Fibroblast of skin of right biceps (primary cell): ENCODE measurements around the gene GTF2F2.
"Not testable (repeated sequence)": the region's sequence is repeated elsewhere in the genome, so short reads cannot be mapped to it uniquely, and the experiment has no call there.

Experiments used
- DNase-seq: peaks from one replicate; pipeline ENCODE4 v3.0.0-alpha.2; 2013

Gene GTF2F2

GRCh38 chr13:45257638-45258333, 137.5 kb downstream of the GTF2F2 start:
- DNase-seq = peak; percentile 76

GRCh38 chr13:45258334-45258675, 138.0 kb downstream of the GTF2F2 start:
- no peak for DNase-seq

GRCh38 chr13:45267215-45267614, 146.9 kb downstream of the GTF2F2 start:
- DNase-seq = no peak

- peak; percentile 68 for DNase-seq
Measured at GRCh38 chr13:45269204-45269603, 148.9 kb downstream of the GTF2F2 start.

GRCh38 chr13:45276913-45277312, 156.6 kb downstream of the GTF2F2 start:
- no peak for DNase-seq

- no peak for DNase-seq
Measured at GRCh38 chr13:45278096-45278645, 157.9 kb downstream of the GTF2F2 start.

GRCh38 chr13:45280011-45280410, 159.7 kb downstream of the GTF2F2 start:
- DNase-seq = no peak

GRCh38 chr13:45280751-45281634, 160.7 kb downstream of the GTF2F2 start:
- peak; percentile 74 for DNase-seq

- DNase-seq = no peak
Measured at GRCh38 chr13:45282994-45283393, 162.7 kb downstream of the GTF2F2 start.

- no peak for DNase-seq
Measured at GRCh38 chr13:45289936-45290563, 169.7 kb downstream of the GTF2F2 start.

- peak; percentile 32 for DNase-seq
Measured at GRCh38 chr13:45292176-45292575, 171.9 kb downstream of the GTF2F2 start.

- no peak for DNase-seq
Measured at GRCh38 chr13:45295536-45295935, 175.2 kb downstream of the GTF2F2 start.

GRCh38 chr13:45296259-45296658, 175.9 kb downstream of the GTF2F2 start:
- DNase-seq = no peak

- DNase-seq = no peak
Measured at GRCh38 chr13:45297456-45298205, 177.3 kb downstream of the GTF2F2 start.

GRCh38 chr13:45298206-45298505, 177.8 kb downstream of the GTF2F2 start:
- DNase-seq = no peak

- DNase-seq = not testable (repeated sequence)
Measured at GRCh38 chr13:45298550-45298949, 178.2 kb downstream of the GTF2F2 start.

GRCh38 chr13:45299194-45299593, 178.9 kb downstream of the GTF2F2 start:
- DNase-seq = peak; percentile 27

GRCh38 chr13:45300190-45300985, 180.1 kb downstream of the GTF2F2 start:
- DNase-seq = no peak

- no peak for DNase-seq
Measured at GRCh38 chr13:45301263-45301662, 181.0 kb downstream of the GTF2F2 start.

GRCh38 chr13:45302507-45302906, 182.2 kb downstream of the GTF2F2 start:
- DNase-seq = no peak

GRCh38 chr13:45303026-45303425, 182.7 kb downstream of the GTF2F2 start:
- DNase-seq = no peak

GRCh38 chr13:45303866-45304265, 183.6 kb downstream of the GTF2F2 start:
- no peak for DNase-seq
